ENCODE data around the gene MPO. TPM values are rescaled to one million over a fixed set of nuclear protein-coding genes. Genes with fewer than 3 reads are reported as not detected.

The MPO gene
- total and polyA plus RNA-seq, 2 donors (not counting 3 experiments of a cell fraction or from before 2014, with no cell fraction given) = not detected

- H3K9me3 ChIP-seq (replicated peaks; ENCODE audit: control insufficient read depth, insufficient read depth, low read length) = no peaks in the 10 kb centered on the region
- no TSS peak for BruUV-seq (replicated peaks)
- FAIRE-seq = no peak
Measured at GRCh38 chr17:58307468-58308172, 26.9 kb upstream of the MPO start.

More at GRCh38 chr17:58307468-58308172, 26.9 kb upstream of the MPO start:
- no peaks in the 10 kb centered on the region for H3K79me2 ChIP-seq (ENCODE audit: control insufficient read depth, insufficient read depth, low read length)
- dilution Hi-C loops (cut with MboI; ENCODE audit: extremely low pct_ligation_motif_present, low sequenced_read_pairs) (no loop called here), intact Hi-C loops (cut with micrococcal nuclease) (loop anchor here (1.0 kb wide), 1 partner anchor 140 kb away; no protein-coding TSS in a partner anchor)
- DNase-seq (ENCODE audit: low read depth, low spot score) = no peak
- H4K20me1 ChIP-seq (replicated peaks; ENCODE audit: control insufficient read depth, extremely low read depth, insufficient read depth, low read length) = no peaks in the 10 kb centered on the region
- no peaks in the 10 kb centered on the region for H3K27me3 ChIP-seq (ENCODE audit: control insufficient read depth in 2 of 2, insufficient read depth in 2 of 2, low read length in 2 of 2)
- H3K4me3 ChIP-seq (replicated peaks in 1 of 3; ENCODE audit: insufficient read depth in 1 of 3, low read depth in 1 of 3, low read length in 3 of 3) = no peak overlapping the region
- H3K9ac ChIP-seq (replicated peaks; ENCODE audit: extremely low read depth, insufficient read depth, low read length) = no peak overlapping the region
- POLR2A ChIA-PET = no interaction called here
- no peaks in the 10 kb centered on the region for H3K9me1 ChIP-seq (replicated peaks; ENCODE audit: control insufficient read depth, extremely low read depth, insufficient read depth, low read length)
- H3K4me1 ChIP-seq (ENCODE audit: control insufficient read depth, extremely low read depth, insufficient read depth, low read length) = no peaks in the 10 kb centered on the region
- no peak overlapping the region for H3K4me2 ChIP-seq (ENCODE audit: insufficient read depth, low read length)
- no peak for TF ChIP-seq CTCF (IDR thresholded peaks at IDR 0.05; ENCODE audit: extremely low read depth in 1 of 2, insufficient read depth in 1 of 2, low read depth in 1 of 2, low read length in 2 of 2)
- TF ChIP-seq FOS (IDR thresholded peaks at IDR 0.05; ENCODE audit: borderline replicate concordance, insufficient read depth, low read length) = no peak
- no peak overlapping the region for H2AFZ ChIP-seq (ENCODE audit: low read depth, low read length)
- CTCF ChIA-PET = interaction anchor here (0.8 to 2.8 kb wide), 9 partner anchors 10 to 143 kb away, joined by 3 to 26 read pairs (median 3); partner anchors contain the start of genes RNF43, SUPT4H1 and TSPOAP1
- no peaks in the 10 kb centered on the region for H3K36me3 ChIP-seq (ENCODE audit: control insufficient read depth in 2 of 2, extremely low read depth in 1 of 2, insufficient read depth in 2 of 2, low read length in 2 of 2)
- no peak overlapping the region for H3K27ac ChIP-seq (ENCODE audit: insufficient read depth, low read depth, low read length)

All from endothelial cell of umbilical vein (primary cell).